Measurements from ENCODE around the gene PHACTR2.

DNA sequence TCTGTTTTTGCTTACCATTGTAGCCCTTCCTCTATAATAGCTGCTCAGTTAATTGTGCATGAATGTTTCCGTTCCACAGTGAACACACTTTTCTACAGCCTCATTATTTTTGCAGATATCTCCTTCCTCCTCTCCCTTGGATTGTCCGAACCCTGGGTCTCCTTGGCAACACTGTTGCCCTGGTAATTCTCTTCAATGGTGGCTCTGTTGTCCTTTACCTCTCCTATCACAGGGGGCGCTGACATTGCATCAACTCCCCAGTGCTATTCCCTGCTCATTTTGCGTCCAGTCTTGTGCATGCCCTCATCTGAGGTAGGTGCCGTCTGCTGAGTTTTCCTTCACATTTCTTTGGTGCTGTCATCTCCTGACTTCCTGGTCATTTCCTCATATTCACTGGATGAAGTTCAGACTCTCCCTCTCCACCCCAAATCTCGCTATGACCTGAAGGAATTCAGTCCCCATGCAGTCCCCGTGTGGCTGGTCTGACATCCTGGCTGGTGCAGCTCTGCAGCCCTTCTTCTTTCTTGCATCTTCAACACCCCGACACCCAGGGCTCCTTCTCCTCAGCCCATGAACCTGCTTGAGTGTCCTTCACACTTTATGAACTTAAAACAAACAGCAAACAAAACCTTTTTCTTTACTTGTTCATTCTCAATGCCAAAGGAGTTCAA lies 21.1 kb downstream of the PHACTR2 start:
- TF ChIP-seq POLR2A (IDR thresholded peaks at IDR 0.05; ENCODE audit: low read depth, low read length) (no peak), SPI1 (IDR thresholded peaks at IDR 0.05; ENCODE audit: low read depth, low read length) (no peak), POLR2AphosphoS5 (IDR thresholded peaks at IDR 0.05; ENCODE audit: low read depth, low read length) (no peak), TAF1 (IDR thresholded peaks at IDR 0.05; ENCODE audit: low read depth, low read length) (no peak), PAX5 (IDR thresholded peaks at IDR 0.05; ENCODE audit: insufficient read depth, low read length, severe bottlenecking) (no peak), POU2F2 (IDR thresholded peaks at IDR 0.05; ENCODE audit: low read depth, low read length) (no peak)
